Activated CD8-positive, alpha-beta memory T cell treated with anti-CD3 and anti-CD28 coated beads for 36 hours (primary cell): ENCODE results near the gene THEMIS2. TPM values are rescaled to one million over a fixed set of nuclear protein-coding genes. Genes with fewer than 3 reads are reported as not detected.
"Not testable (repeated sequence)": the region's sequence is repeated elsewhere in the genome, so short reads cannot be mapped to it uniquely, and the experiment has no call there.

Experiments
- CTCF ChIA-PET: fragments of 350-600 bp; sonication (Branson Sonifier 250); formaldehyde crosslinking; loops from one replicate; lab custom pipeline; 2021; ENCODE audit warnings: antibody characterized with exemption; lab: Charles Lee
- POLR2A ChIA-PET: fragments of 350-600 bp; sonication (Branson Sonifier 250); formaldehyde crosslinking; loops from one replicate; lab custom pipeline; 2021; ENCODE audit warnings: antibody characterized with exemption; lab: Charles Lee
- total RNA-seq, 2 experiments: library from RNA; stranded (reverse); gene quantifications; one replicate each; pipeline ENCODE4 v1.2.3, GENCODE V29; 2021

Gene THEMIS2
- 10 to 100 TPM; 13.3 to 17.1 TPM for total RNA-seq

DNA sequence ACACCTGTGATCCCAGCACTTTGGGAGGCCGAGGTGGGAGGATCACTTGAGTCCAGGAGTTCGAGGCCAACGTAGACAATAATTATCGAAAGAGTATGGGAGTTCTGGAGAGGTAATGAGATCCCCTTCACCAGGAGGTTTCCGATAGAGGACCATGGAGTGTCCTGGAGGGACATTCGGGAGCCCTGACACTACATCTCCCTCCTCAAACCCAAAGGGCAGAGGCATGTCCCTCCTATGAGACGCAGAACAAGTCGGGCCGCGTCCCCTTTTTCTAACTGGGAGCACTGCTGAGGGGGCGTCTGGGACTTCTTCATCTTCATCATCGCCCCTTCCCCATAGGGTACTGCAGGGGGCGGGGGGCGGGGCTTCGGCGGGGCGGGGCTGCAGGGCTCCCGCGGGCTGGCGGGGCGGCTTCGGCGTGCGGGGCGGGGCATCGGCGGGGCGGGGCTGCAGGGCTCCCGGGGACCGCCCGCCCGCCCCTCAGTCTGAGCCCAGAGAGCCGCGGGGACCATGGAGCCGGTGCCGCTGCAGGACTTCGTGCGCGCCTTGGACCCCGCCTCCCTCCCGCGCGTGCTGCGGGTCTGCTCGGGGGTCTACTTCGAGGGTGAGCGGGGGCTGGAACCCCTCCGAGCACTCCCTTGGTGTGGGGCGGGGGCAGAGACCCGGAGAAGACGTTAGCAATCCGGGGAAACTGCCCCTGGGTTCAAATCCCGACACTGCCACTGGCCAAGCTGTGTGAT is at the start of gene THEMIS2:
TSS of gene THEMIS2 (plus strand) at position 486 of the 743 bp plus-strand sequence. CDS start at position 514, 28 bp downstream.
- CTCF ChIA-PET: interaction anchor here (1.4 kb wide), 1 partner anchor 37 kb away, joined by 4 read pairs; no protein-coding TSS in a partner anchor
- POLR2A ChIA-PET: no interaction called here

DNA sequence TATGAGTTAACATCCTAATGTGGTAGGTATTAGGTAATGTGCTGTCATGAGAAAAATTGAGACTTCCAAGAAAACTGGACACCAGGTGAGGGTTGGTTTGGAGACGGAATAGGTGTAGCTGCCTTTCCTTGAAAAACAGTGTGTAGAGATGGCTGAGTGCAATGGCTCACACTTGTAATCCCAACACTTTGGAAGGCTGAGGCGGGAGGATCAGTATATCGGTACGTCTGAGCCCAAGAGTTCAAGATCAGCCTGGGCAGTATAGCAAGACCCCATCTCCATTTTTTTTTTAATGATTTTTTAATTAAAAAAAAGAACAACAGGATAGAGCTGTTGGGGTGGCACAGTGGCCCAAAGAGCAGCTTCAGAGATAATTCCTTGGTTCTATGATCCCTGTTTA is 48.6 kb upstream of the THEMIS2 start:
- ChIA-PET POLR2A (no interaction called here), CTCF (no interaction called here)

DNA sequence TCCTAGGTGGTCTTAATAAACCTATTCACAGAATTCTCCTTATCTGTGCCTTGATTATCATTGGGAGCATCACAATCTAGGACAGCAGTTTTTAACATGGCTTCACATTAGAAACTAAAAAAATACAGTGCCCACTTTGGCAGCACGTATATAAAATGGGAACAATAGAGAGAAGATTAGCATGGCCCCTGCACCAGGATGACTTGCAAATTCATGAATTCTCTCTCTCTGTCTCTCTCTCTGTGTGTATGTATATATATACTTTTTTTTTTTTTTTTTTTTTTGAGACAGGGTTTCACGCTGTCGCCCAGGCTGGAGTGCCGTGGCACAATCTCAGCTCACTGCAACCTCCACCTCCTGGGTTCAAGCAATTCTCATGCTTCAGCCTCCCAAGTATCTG is 47.9 kb upstream of the THEMIS2 start:
- ChIA-PET CTCF (no interaction called here), POLR2A (no interaction called here)

DNA sequence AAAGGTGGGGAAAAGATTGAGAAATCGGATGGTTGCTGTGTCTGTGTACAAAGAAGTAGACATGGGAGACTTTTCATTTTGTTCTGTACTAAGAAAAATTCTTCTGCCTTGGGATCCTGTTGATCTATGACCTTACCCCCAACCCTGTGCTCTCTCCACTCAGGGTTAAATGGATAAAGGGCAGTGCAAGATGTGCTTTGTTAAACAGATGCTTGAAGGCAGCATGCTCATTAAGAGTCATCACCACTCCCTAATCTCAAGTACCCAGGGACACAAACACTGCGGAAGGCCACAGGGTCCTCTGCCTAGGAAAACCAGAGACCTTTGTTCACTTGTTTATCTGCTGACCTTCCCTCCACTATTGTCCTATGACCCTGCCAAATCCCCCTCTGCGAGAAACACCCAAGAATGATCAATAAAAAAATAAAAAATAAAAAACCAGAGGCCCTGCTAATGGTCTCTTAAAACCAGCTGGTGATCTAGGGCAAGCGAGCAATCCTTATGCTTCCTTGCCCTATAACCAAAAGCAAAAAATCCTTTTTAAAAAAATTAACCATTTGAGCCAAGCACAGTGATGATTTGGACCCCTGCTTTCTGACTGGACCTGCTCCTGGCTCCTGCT is 42.9 kb upstream of the THEMIS2 start:
- POLR2A ChIA-PET: not testable (repeated sequence)
- CTCF ChIA-PET: interaction anchor here (0.7 to 1.3 kb wide), 2 partner anchors 10 to 132 kb away, joined by 3 read pairs; no protein-coding TSS in a partner anchor

DNA sequence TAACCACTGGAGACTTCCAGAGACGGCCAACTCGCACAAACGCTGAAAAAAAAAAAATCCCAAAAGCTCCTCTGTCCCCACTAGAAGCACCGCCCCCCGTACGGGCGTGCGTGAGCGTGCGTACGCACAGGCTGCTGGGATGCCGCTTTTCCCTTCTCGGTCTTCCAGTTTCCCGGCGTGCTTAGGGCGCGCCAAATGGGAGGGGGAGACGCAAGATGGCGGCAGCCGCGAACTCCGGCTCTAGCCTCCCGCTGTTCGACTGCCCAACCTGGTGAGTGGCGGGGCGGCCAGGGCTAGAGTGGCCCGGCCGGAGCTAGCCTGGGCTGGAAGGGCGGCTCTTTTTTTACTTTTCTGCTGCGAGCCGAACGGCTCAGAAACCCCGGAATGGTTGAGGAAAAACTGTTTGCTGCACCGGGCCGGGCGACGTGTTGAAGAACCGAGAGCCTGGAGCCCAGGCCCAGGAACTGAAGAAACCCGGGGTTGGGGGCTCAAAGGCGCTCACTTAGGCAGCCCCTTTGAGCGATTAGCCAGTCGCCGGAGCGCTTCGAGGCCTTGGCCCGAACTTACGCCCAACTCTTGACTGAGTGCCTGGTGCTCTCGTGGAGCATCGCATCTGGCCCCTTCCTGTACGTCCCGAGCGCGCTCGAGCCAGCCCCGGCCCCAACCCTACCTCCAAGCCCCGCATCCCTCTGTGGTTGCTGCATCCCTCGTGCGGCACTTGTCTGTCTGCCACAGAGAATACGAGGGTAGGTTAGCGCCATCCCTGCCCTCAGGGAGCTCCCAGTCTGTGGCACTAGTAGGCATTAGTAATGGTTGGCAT is 41.5 kb upstream of the THEMIS2 start, which contains the start of gene PPP1R8:
TSS of gene PPP1R8 (plus strand) at position 162 of the 820 bp plus-strand sequence. CDS start at position 216, 54 bp downstream.
- ChIA-PET POLR2A (interaction anchor here (0.6 to 2.2 kb wide), 11 partner anchors 9 to 539 kb away, joined by 3 to 23 read pairs (median 5); partner anchors contain the start of genes FAM76A, MED18 and STX12), CTCF (interaction anchor here (0.7 to 1.3 kb wide), 2 partner anchors 130 to 216 kb away, joined by 3 to 4 read pairs; no protein-coding TSS in a partner anchor)

DNA sequence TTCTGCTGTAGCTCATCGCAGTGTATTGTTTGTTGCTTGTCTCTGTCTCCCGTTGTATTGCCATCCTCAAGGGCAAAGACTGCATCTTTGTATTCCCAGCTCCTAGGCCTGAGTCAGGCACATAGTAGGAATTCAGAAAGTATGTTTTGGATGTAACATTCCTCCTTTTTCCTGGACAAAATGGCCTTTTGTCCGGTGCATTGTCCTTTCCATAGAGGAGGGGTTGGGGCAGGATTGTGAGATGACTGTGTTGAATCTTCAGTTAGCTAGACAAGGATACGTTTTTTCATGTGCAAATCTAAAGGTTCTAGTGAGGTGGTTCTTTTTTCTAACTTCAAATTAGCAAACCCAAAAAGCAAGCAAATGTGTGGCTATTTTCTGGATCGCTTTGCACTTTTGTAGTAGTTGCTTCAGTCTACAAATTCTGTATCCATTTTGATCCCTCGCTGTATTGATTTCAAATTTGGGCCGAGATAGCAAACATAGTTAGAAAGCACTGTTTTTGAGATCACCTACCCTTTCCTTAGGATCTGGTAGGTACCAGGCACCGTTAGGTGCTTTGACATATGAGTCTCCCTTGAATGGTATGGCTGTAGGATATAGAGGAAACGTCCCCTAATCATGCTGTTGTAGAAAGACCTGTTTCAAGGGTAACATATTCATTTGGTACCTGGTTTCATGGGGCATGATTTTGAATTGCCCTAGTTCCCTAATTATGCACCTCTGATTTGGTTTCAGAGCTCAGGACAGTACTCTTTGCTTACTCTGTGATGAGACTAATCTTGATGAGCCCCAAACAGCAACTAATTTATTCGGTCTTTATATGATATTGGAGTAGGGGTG is 40.6 kb upstream of the THEMIS2 start:
- CTCF ChIA-PET: no interaction called here
- POLR2A ChIA-PET: interaction anchor here (2.2 kb wide), 1 partner anchor 58 kb away, joined by 23 read pairs; the partner anchor contains the start of gene STX12

DNA sequence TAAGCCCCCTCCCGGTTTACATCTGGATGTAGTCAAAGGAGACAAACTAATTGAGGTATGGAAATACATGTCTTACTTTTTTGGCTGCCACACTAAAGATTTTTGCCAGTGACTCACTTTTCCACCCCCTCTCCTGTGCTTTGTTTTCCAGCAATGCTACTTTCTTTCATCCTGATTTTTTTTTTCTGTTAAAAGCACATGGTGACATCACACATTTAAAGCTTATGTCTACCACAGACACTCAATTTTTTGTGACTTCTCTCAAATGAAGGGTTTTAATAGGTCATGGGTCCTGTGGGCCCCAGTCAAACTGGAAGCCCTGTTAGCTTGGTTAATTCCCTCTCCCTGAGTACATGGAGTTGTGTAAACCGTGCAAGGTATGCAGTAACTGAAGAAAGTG is 39.6 kb upstream of the THEMIS2 start:
- ChIA-PET CTCF (interaction anchor here (1.4 kb wide), 1 partner anchor 46 kb away, joined by 3 read pairs; no protein-coding TSS in a partner anchor), POLR2A (no interaction called here)

DNA sequence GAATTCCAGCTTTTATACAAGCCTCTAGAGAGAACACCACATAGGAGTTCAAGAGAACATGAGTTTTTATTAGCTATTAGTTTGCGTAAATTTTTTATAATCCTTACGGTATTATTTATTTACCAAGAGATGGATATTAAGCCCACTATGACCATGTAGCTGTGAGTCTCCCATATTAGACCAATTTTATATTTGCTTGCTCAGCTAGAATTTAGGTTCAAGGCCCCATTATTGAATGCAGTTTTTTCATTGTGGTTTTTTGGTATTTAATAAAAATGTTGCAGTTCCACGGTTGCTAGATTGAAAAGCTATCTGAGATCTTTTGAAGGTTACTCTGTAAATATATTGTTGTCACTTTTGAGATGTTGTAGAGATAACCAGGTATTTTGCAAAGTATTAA is 38.9 kb upstream of the THEMIS2 start:
- POLR2A ChIA-PET: no interaction called here
- CTCF ChIA-PET: interaction anchor here (1.4 kb wide), 1 partner anchor 47 kb away, joined by 3 read pairs; no protein-coding TSS in a partner anchor

DNA sequence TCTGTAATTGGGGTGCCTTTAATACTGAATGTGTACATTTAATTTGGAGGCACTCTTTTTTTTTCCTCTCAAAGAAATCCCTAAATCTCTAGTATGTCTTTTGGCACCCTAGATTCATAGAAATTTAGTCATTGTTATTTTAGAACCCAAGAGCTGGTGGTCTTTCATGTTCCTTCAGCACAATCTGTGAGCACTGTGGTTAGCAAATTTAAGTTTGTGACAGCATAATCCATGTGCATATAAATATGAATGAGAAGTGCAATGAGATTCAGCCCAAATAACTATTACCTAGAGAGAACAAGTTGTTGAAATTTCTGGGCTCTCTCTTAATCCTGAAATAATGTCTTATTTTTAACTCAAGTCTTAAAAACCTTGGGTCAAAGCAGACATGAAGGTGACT is 37.3 kb upstream of the THEMIS2 start:
- POLR2A ChIA-PET: no interaction called here
- CTCF ChIA-PET: interaction anchor here (0.6 to 1.5 kb wide), 2 partner anchors 46 to 106 kb away, joined by 4 to 5 read pairs; no protein-coding TSS in a partner anchor

DNA sequence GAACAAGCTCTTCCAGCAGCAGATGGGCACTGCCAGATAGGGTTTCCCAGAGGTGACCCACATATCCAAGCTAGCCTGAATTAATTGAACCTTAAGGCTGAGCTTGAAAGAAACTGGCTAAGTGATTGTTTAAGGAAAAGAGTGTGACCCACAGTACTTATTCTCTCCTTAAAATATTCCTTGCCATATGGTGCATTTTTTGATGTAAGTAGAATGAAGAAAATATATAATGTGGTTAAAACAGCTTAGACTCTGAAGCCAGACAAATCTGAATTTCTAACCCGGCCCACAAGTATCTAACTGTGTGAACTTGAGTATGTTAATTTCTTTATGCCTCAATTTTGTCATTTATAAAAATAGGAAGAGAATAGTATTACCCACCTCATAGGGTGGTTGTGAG is 36.8 kb upstream of the THEMIS2 start:
- CTCF ChIA-PET: interaction anchor here (0.6 to 1.5 kb wide), 2 partner anchors 46 to 106 kb away, joined by 4 to 5 read pairs; no protein-coding TSS in a partner anchor
- POLR2A ChIA-PET: no interaction called here

DNA sequence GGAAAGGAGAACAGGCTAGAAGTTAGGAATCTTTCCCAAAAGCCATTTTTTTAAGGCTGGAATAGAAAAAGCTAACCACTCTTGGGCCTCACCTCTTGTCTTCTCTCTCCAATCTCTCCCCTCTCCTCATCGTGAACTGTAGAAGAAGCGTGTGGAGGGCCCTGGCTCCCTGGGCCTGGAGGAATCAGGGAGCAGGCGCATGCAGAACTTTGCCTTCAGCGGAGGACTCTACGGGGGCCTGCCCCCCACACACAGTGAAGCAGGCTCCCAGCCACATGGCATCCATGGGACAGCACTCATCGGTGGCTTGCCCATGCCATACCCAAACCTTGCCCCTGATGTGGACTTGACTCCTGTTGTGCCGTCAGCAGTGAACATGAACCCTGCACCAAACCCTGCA is 22.4 kb upstream of the THEMIS2 start:
- ChIA-PET POLR2A (no interaction called here), CTCF (interaction anchor here (1.3 kb wide), 1 partner anchor 8 kb away, joined by 4 read pairs; no protein-coding TSS in a partner anchor)

DNA sequence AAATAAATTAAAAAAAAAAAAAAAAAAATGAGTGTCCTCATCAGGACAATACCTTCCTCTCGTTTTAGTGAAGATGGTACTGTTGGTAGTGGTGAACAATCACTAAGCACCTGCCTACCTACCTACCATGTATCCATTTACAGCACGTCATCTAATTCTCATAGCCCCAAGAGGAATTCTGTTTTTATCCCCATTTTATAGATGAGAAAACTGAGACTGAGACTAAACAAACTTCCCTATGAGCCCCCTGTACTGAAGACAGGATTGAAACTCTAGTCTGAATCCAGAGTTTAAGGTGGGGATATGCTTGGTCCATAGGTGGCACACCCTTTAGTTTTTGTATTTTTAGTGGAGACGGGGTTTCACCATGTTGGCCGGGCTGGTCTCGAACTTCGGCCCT is 17.3 kb upstream of the THEMIS2 start:
- POLR2A ChIA-PET: no interaction called here
- CTCF ChIA-PET: no interaction called here

DNA sequence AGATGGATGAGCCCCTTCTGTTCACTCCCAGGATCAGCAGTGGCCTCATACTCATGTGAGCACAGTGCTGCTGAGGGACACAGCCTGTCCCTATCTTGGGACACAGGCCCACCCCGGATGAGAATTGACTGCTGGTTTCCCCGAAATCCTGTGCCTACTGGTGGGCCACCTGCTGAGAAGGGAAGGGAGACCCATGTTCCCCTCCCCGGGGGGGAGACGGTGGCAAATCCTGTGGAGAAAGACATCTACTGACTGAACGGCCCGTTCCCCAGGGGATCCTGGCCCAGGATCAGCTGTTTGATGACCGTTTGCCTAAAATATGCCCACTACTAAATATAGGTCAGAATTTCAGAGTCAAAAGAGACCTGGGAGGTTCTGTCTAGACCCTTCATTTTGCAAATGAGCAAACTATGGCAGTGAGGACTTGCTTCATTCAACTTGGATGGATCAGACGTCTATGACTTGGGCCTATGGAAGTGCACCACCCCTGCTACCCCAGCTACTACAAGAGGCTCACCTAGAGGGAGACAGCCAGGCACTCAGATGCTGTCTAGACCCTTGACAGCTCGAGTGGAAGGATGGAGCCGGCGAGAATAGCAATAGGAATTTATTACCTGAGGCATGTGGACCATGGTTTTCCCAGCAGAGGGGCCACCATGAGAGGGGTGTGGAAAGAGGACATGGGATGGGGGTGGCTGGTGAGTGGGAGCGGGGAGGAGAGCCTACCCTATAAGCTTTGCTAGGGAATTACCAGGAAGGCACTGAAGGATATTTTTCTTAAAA is 15.6 kb upstream of the THEMIS2 start:
- ChIA-PET POLR2A (no interaction called here), CTCF (interaction anchor here (0.6 to 3.1 kb wide), 11 partner anchors 7 to 1049 kb away, joined by 3 to 20 read pairs (median 4); partner anchors contain the start of genes EYA3 and SMPDL3B)

DNA sequence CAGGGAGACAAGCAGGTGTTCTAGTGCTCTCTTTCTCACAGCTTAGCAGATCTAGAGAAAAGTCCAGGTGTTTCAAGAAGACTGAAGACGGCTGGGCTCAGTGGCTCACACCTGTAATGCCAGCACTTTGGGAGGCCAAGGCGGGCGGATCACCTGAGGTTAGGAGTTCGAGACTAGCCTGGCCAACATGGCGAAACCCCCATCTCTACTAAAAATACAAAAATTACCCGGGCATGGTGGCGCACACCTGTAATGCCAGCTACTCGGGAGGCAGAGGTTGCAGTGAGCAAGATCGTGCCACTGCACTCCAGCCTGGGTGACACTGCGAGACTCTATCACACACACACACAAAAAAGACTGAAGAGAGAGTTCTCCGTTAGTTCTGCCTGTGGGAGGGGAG is 14.8 kb upstream of the THEMIS2 start:
- CTCF ChIA-PET: interaction anchor here (0.6 to 3.1 kb wide), 21 partner anchors 8 to 784 kb away, joined by 3 to 20 read pairs (median 4); partner anchors contain the start of genes EYA3 and SMPDL3B
- POLR2A ChIA-PET: not testable (repeated sequence)

DNA sequence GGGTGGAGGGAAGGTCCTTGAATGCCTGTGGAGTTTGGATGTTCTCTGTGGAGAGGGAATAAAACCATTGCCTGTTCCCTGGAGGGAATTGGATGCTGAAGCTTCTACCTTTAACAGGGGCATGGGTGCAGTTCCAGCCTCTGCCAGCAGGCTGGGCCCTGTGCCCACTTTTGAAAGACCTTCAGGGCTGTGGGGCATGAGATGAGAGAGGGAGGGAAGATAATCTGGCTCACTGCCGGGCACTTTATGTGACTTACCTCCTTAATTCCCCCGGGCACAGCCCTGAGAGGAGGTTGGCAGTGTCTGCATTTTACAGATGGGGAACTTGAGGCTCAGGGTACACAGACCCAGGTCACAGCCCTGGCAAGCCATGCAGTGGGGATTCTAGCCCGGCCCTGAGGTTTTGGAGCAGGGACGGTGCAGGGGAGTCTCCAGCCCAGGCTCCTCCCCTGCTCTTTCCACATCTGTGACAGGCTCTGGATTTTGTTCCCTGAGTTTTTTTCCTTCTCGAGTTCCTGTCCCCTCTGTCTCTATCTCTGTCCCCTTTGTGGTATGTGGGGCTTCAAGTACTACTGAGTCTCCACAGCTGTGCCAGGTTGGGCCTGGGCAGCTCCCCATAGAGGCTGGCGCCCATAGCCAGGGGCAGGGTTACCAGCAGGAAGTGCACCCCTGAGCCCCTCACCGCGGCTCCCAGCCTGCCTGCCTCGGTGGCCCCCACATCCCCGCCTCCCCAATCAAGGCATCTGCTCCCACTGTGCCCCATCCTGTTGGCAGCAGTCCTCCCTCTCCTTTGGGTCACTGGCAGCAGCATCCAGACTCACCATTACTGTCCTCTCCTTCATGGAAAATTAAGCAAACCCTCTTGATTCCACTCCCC is 14.0 kb upstream of the THEMIS2 start:
- CTCF ChIA-PET: interaction anchor here (0.6 to 3.1 kb wide), 20 partner anchors 9 to 783 kb away, joined by 3 to 20 read pairs (median 4); partner anchors contain the start of genes EYA3 and SMPDL3B
- POLR2A ChIA-PET: no interaction called here

DNA sequence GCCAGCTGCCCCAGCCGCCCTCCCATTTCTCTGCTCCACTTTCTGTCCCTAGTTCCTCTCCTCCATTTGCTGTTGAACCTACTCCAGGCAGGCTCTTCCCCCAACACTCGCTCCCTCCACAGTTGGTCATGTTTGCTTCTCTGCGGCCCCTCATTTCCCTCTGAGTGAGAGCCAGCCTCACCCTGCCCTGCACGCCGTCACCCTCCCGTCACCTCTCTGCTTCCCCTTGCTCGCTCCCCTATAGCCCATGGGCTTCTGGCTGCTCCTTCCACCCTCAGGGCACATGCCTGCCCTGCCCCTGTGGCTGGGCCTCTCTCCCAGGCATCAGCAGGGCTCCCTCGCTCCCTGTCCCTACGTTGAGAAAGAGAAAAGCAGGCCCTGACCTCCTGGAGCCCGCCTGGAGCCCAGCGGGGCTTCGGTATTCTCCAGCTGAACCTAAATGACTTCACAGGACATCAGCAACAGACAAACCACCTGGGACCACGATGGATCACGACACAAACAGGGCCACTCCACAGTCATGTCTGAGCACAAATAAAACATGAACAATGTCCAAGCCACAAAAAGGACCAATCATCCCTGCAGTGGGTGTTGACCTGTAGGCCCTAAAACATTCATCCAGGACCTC is 13.3 kb upstream of the THEMIS2 start:
- POLR2A ChIA-PET: interaction anchor here (0.6 kb wide), 1 partner anchor 470 kb away, joined by 3 read pairs; no protein-coding TSS in a partner anchor

More for the DNA sequence above, 13.3 kb upstream of the THEMIS2 start:
- CTCF ChIA-PET: interaction anchor here (1.5 to 3.1 kb wide), 4 partner anchors 15 to 121 kb away, joined by 3 to 20 read pairs (median 5); no protein-coding TSS in a partner anchor
